Activated CD4-positive, alpha-beta T cell treated with anti-CD3 and anti-CD28 coated beads, Interleukin-2, amount 50 U/mL, for 4 hours (primary cell): ENCODE measurements around the gene FAM221B.

ENCODE experiments used
- DNase-seq, 2 experiments: peaks; one replicate each; pipeline ENCODE4 v3.0.0-alpha.2; 2020

The FAM221B gene, protein sequence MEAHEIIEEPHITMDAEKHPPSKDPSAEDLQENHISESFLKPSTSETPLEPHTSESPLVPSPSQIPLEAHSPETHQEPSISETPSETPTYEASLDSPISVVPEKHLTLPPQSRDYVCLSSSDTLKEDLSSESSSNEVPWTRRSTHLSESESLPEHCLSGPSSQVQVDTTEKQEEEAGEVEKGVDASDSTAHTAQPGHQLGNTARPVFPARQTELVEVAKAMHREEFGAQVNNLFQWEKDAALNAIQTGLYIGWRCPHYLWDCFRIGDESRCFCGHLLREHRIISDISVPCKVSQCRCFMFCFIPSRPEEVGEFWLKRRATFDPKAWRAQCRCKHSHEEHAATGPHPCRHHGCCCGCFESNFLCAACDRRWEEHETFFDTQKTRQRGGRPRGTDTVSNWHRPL

DNA sequence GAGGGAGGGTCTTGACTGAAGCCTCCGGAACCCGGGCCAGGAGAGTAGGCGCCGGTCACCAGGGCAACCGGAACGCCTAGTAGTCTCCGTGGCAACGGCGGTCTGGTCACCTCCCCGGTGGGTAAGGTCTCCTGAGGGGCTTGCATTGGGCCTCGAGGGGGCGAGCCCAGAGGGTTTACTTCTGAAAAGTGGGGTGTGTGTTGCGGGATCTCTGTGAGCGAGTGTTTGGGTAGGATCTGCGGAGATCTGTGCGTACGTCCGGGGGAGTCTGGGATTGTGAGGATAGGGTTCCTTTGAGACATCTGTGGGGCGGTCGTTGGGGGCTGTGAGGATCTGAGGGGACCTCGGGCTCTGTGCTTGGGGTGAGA lies at the start of gene FAM221B:
FAM221B (minus strand) TSS at position 17 of the 368 bp plus-strand sequence. CDS start 2,571 bp downstream, outside the sequence.
- no peak for DNase-seq

DNA sequence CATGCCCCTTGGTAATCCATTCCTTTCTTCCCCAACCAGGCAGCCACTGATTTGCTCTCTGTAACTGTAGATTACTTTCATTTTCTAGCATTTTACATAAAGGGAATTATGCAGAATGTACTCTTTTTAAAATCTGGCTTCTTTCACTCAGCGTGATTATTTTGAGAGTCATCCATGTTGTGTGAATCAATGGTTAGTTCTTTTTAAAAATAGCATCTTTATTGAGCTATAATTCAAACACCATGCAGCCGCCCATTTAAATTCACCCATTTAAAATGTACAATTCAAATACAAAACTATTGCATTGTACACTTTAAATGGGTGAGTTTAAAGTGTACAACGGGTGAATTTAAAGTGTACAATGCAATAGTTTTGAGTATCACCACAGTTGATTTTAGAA lies 44.0 kb upstream of the FAM221B start:
- DNase-seq, result no peak

DNA sequence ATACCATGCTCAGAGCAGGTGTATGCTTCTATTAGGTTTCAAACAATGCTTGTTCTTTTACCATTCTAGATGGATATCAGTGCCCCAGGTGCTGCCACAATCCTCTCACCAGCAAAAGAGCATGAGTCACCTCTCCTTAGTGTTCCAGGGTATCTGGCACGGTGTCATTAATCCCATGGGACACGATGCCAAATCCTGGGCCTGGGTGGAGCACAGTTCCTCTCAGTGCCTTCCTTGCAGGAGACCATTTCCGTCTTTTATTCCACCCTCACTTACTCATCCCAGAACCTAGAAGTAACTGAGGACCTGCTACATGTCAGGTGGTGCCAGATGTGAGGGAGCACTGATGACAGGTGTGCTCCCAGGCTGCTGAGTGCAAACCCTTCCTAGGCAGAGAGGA lies 43.0 kb upstream of the FAM221B start:
- DNase-seq, result no peak

DNA sequence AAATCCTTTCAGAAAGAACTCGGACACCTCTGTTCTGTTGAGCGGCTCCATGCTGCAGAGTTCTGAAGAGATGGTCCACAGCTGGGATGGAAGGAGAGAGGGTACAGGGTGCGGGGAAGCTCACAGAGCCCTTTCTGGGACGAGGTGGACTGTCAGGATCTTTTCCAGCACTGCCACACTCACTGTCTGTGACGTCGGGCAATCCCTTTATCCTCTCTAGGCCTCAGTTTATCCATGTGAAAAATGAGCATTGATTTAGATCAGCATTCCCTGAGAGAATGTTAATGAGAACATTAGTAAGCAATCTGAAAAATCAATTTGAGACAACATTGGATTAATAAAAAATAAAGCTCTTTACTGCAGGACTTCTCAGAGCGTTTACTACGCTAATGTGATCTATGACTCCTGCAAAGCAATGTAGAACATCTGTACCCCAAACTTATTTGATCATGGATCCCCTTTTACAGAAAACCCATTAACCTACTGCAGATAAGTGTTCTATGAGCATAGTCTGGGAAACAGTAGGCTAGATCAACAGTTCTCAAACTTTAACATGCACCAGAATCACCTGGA lies 41.9 kb upstream of the FAM221B start, which contains the start of gene OR13J1:
OR13J1 (minus strand) TSS at position 51 of the 573 bp plus-strand sequence; CDS start at position 51, 0 bp downstream.
- DNase-seq, result no peak

DNA sequence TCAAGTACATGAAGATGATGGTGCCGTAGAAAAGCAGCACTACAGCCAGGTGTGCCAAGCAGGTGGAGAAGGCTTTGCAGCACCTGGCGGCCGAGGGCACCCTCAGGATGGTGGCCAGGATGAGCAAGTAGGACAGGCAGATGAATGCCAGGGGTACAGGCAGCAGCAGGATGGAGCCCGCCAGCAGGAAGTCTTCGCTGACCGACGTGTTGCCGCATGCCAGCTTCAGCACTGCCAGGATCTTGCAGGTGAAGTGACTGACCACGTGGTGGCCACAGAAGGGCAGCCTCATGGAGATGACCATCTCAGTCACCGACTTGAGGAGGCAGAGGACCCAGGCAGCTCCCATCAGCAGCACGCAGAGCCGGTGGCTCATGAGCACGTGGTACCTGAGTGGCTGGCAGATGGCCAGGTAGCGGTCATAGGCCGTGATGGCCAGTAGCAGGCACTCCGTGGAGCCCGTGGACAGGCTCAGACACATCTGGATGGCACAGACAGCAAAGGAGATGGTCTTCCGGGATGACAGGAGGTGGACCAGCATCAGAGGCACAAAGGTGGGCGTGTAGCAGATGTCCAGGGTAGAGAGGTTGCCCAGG lies 41.2 kb upstream of the FAM221B start:
- no peak for DNase-seq

DNA sequence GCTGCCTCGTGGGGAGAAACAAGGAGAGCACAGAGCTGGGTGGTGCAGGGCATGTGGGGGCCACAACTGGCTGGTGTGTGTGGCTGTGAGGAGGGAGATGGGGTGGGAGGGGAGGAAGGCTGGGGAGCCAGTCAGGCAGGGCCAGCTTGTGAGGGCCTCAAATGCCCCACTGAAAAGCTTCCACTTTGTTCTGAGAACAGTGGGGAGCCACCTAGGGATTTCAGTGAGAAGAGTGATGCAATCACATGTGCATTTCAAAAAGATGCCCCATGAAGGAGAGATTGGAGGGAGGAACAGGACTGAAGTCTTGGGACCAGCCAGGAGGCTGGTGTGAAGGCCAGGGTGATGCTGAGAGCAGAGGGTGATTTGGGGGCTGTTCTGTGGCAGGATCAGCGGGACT lies 40.4 kb upstream of the FAM221B start:
- no peak for DNase-seq

DNA sequence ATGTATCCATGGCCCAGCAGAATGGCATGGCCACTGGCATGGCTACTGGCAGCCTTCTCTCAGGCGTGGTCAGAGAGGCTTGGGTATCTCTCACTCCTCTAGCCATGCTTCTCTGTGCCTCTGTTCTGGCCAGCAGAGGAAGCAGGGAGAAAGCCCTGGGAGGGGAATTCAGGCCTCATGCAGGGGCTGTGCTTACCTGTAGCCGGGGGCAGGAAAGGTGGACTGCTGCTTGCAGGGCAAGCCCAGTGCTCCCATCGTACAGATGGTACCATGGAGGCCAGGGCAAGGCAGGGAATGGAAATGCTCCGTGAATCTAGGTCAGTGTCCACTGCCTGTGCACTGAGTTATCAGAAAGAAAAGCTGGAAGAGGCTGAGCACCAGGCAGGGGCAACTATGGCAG lies 39.0 kb upstream of the FAM221B start:
- DNase-seq, result no peak

DNA sequence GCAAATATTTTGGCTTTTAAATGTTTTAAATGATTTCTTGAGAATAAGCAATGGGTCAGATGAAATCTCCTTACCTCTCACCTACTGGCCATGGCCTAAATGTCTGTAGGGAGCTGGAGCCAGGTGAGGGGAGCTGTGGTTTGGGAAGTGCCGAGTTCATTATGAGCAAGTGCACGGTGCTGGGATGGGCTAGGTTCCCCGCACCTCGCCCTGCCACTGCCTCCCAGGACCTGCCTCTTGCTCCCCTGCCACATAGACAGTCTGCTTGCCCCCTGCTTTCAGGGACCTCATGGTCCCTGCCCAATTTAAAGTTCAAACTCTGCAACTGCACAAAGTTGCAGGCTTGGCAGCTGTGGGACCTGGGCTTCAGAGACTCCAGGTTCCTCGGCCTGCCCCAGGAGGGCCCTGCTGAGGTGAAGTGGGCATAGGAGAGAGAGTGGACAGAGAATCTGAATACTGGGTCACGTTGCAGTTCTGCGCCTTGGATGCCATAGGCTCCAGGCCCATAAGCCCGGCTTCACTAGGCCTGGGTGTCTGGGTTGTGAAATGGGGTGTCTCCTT lies 36.2 kb upstream of the FAM221B start:
- DNase-seq, result no peak

DNA sequence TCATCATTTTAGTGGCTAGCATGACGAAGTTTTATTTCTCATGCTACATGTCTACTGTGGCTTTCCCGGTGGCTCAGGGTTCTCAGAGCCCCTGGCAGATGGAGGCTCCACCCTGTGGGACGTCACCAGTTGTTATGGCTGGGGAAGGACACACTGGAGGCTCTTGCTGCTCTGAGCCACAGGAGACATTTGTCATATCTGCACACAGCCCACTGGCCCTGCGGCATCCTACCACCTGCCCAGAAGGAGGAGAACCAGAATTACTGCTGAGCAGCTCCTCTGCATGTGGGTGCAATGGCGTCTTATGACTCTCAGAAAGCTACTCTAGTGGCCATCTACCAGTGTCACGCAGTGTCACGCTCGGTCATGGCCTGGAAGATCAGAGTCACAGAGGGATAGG lies 35.1 kb upstream of the FAM221B start:
- no peak for DNase-seq

DNA sequence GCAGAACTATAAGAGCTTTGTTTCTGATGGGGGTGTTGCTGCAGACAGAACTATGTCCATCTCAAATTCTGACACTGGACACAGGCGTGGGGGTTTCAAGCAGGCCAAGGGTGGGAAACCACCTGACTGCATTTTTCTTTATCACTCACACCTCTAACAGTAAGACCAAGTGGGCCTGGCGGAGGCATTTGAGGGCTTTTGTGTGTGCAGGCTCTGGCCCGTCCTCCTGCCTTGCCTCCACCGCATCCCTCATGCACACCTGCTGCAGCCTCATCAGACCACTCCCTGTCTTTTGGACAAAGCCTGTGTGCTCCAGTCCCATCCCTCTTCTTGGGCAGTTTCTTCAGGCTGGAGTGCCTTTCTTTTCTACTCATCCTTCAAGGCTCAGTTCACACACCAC lies 33.8 kb upstream of the FAM221B start:
- no peak for DNase-seq

DNA sequence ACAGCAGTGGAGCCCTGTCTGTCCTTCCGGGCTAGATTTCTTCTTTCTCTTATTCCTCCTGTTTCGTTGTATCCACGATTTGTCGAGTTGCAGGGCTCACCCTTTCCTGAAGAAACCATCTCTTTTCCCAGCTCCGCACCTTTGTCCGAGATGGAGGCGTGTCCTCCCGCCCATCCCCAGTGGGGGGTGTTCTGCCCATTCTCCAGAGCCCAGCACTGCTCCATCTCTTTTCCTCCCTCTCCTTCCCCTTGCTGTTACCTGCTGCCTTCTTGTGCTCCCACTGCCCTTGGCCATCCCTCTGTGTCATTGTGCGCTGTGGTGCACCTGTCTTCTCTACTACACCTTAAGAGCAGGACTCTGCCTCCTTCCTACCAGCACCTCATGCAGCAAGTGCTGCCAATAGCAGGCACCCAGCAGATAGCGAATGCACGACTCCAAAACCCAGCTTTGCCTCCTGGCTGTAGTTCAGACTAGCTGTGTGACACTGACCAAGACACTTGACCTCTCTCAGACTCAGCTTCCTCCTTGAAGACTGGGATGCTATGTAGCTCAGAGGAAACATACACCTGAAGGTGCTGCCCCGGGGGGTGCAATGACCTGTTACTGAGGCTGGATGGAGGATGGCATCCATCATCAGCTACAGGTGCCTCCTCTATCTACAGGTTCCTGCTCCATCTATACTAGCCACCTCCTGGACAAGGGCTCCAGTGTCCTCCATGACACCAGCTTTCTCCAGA lies 32.8 kb upstream of the FAM221B start:
- DNase-seq, result no peak

DNA sequence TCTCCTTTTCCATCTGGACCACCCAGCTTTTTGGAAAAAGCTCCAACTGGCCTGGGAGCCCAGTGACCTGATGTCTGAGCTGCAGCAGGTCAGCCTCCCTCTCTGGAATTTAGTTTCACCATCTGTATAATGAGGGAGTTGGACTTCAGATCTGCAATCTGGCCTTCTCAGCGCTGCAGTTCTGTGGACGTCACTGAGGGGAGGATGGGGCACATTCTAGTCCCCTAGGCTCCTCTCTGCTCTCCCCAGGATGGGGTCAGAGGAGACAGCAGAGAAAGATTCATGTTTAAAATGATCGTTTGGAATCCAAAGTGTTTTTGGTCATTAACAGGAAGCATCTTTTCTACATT lies 31.4 kb upstream of the FAM221B start:
- DNase-seq, result no peak

DNA sequence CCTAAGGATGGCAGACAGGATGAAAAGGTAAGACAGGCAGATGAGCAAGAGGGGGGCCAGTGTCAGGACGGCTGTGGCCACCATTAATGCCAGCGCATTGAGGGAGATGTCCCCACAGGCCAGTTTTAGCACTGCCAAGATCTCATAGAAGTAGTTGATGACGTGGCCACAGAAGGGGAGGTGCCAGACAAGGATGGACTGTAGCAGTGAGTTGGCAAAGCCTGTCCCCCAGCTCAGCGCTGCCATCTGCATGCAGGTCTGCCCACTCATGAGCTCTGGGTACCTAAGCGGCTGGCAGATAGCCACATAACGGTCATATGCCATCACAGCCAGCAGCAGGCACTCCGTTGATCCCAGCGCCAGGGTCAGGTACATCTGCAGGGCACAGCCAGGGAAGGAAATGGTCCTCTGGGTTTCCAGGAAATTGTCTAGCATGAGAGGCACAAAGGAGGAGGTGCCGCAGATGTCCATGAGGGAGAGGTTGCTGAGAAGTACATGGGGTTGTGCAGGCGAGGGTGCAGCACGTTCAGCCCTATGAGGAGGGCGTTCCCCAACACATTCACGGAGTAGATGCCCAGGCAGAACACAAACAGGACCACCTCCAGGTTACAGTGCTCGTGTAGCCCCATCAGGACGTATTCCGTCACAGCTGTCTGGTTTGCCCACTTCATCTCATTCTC lies 30.9 kb upstream of the FAM221B start:
- DNase-seq, result no peak

DNA sequence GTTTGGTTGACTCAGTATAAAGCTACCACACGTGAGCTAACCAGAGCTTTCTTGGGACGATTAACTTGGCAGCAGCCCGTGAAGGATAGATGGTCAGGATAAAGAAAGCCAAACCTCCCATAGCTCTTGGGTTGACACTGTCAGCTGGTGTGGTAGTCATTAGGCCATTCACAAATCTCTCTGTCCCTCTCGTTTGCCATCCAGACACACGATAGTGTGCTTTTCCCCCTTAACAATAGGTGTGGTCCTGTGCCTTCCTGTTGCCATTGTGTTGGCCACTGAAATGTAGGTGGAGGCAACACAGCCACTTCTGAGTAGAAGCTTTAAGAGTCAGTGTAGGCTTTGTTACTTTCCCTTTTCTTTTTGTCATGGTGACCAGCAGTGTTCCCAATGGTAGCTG lies 29.9 kb upstream of the FAM221B start:
- DNase-seq, result no peak

DNA sequence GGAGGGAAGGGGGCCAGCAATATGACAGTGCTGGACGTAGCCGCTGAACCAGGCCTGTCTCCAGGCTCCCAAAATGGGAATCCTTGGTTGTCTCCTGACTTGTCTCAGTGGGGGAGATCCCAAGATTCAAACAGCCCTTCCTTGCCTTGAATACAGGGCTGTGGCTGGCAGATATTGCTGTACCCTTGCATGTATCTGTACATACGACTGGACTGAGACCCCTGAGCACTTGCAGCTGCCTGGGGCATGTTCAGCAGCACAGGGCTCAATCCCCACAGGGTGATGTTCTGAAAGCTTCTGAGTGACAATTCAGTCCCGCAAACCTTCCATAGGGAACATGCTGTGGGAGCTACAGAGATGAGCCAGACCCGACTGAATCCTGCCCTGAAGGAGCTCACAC lies 28.4 kb upstream of the FAM221B start:
- no peak for DNase-seq

DNA sequence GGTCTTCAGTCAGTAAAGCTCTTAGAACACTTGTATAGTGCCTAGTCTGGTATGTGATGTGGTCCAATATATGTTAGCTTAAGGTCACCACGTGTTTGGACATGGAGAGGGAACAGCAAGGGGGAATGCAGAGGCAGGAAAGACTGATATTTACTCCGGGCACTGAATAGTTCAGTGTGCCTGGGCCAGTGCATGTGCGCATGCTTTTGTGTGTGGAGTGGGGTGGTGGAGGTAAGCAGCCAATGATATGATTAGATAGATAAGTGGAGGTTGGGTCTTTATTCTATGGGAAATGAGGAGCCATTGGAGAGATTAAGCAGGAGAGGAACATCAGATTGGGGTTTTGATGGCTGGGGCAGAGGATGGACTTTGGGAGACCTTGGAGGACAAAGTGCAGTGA lies 27.7 kb upstream of the FAM221B start:
- no peak for DNase-seq

DNA sequence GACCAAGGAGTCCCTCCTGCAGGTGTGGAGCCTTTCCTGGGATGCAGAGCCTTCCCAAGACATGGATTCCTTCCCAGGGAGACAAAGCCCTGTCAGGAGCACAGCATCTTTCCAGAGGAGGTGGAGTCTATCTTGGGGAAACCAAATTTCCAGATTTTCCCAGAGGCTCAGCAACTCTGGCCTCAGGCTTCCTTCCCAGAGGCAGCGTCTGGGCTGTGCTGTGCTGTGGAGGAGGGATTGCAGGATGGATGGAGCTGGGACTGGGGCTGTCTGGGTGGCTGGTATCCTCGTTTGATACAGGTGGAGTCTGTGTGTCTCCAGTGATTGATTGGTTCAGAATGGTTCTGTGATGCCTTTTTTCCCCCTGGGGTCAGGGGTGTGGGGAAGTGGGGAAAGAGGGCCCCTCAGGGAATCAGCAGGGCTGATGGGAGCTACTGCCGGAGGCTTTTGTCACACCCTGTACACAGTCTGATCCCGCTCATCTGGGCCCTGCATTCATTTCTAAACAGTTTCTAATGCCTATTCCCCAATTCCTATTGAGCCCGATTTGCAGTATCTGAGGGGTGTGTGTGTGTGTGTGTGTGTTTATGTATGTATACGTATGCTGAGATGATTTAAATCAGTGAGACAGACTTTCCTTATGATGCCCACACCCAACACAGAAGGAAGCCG lies 25.7 kb upstream of the FAM221B start:
- DNase-seq, result no peak

DNA sequence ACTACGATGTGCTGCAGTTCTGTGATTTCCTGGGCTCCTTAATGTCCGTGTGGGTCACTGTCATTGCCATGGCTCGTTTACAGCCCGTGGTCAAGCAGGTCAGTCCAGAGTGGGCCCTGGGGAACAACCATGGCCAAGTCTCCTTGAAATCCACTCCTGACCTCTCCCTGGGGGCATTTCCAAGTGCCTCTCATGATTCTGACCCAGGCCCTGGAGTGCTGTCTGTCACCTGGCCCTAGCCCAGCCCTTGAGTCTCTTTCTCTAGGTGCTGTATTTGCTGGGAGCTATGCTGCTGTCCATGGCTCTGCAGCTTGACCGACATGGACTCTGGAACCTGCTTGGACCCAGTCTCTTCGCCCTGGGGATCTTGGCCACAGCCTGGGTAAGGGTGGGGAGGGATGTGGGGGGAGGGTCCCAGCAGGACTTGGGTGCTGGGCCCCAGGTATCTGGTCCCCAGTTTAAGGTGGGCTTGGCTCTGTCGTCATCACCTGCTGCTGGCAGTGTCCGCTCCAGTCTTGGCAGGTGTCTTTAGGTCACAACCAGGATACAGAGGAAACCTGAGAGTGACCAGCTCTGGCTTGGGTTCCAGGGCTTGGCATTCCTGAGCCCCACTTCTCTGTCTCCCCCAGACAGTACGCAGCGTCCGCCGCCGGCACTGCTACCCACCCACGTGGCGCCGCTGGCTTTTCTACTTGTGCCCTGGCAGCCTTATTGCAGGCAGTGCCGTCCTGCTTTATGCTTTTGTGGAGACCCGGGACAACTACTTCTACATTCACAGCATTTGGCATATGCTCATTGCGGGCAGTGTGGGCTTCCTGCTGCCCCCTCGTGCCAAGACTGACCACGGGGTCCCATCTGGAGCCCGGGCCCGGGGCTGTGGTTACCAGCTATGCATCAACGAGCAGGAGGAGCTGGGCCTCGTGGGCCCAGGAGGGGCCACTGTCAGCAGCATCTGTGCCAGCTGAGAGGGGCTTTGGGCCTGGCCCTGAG lies 24.6 kb upstream of the FAM221B start:
- no peak for DNase-seq

DNA sequence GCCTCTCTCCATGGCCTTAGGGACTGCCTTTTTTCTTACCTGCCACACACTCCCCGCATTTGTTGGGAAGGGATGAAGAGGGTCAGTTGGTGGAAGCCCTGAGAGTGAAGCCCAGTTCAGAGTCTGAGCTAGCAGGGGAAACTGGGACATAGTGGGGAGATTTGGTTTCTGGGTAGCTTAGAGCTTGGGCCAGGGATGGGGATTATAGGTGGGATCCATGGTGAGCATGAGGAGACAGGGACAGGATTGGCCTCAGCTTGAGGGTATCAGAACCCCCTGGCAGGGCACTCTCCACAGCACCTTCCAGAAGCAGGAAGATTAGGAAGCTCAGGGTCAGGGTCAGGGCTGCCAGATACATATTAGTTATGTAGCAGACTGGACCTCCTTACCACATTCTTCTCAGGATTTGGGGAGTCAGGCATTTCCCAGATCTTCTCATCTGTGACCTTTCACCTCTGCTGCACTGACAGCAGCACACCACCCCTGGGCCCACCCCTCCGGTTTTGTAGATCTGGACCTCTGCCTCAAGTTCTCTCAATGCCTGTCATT lies 23.8 kb upstream of the FAM221B start:
- no peak for DNase-seq

DNA sequence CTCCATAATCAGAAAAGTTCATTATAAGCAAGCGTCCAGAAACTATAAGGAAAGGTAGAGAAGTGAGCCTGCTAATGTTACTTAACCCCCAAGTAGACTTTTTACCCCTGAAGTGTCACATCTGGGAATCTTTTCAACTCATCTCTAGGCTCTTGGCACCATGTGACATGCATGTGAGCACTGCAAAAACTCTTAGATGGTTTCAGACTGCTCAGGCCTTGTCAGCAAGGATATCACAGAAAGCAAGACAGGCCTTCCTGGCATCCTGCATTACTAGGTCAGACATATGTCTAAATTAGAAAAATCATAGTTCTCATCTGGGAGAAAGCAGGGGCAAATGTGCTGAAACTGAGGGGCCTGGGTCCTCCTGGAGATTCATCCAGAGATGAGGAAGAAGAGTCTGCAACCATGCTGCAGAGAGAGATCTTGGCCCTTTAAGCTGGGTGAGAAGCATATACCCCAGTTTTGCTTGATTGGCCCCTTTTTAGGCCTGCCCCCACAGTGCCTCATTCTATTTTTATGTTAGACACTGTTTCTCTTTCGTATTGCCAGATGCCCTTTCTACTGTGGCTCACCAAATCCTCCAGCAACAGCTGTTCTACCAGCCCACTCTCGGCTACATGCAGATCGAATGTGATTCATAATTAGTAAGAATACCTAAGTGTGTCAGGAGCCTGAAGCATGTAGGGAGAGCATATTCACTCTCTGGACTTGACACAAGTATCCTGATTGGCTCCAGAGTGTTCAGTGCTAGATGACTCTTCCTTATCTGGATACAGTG lies 19.4 kb upstream of the FAM221B start:
- no peak for DNase-seq
